DMS 273 (cell line): ENCODE results near the gene RECQL.

Source experiments
- DNase-seq: peaks from one replicate; lab custom pipeline; 2025; ENCODE audit not compliant: unreplicated experiment; lab: John Stamatoyannopoulos, UW

Gene RECQL

GRCh38 chr12:21501258-21502163, at the start of gene RECQL, which contains the start of gene GOLT1B:
Gene RECQL (minus strand): TSS chr12:21501635. CDS start chr12:21499570, 2,065 bp downstream.
Gene GOLT1B (plus strand): TSS chr12:21501789. CDS start chr12:21501924, 135 bp downstream.
- DNase-seq: peak; percentile 97

- DNase-seq: no peak
These were observed 46.0 kb upstream of the RECQL start for GRCh38 chr12:21547437-21547836.

- no peak for DNase-seq
These were observed 45.3 kb upstream of the RECQL start for GRCh38 chr12:21546716-21547115.

- no peak for DNase-seq
These were observed 44.1 kb upstream of the RECQL start for GRCh38 chr12:21545557-21545956.

DNA sequence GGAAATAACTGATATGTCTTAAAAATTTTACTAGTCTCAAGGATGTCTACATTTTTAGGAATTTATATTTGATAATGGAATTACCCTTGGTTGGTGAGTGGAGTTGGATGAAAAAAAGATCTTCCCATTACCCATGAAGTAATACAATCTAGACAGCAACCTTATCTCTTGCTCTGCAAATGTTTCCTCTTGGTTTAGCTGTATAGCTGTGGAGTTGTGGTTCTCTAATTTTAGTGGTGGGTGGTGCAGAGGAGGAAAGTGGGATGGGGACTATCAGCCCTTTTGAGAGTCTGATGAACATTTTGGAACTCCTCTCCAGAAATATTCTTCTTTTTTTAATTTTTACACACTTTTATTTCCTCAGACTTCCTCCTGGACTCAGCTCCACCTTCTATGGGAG, 41.7 kb upstream of the RECQL start:
- no peak for DNase-seq

DNA sequence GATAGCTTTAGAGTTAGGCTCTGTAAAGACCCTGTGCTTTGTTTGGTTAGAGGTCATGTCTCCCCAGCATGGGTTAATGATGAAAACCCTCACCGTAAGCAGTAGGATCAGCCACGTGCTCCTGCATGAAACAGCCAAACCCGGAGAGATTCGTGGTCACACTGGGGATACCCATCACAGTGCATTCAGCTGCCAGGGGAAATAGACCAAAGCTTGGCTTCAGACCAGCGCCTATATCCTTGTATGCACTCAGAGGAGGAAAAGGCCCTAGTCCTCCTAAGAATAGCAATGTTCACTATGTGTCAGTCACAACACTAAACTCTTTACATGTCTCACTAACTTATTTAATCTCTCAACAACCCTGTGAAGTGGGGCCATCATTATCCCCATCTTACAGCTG, 41.0 kb upstream of the RECQL start:
- no peak for DNase-seq

- no peak for DNase-seq
These were observed 40.3 kb upstream of the RECQL start for GRCh38 chr12:21541773-21542172.

DNA sequence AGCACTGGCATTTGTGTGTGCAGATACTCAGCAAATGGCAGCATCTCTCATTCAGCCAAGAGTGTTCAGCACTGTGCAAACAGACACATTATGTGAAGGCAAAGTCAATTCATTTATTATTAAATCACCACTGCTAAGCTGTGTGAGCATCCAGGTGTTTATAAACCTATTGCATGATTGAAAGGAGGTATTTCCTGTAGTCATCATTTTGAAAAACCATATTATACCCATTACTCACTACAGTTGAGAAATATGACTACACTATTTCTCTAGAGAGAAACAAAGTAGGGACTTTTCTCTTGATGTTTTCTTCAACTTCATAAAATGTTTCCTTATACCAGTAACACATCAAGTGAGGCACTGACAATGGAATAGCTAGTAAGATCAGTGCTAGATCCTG, 38.4 kb upstream of the RECQL start:
- no peak for DNase-seq

- DNase-seq: no peak
These were observed 36.7 kb upstream of the RECQL start for GRCh38 chr12:21538061-21538653.

- DNase-seq: no peak
These were observed 28.0 kb upstream of the RECQL start for GRCh38 chr12:21529456-21529855.

- peak; percentile 2 for DNase-seq
These were observed 27.5 kb upstream of the RECQL start for GRCh38 chr12:21528953-21529352.

DNA sequence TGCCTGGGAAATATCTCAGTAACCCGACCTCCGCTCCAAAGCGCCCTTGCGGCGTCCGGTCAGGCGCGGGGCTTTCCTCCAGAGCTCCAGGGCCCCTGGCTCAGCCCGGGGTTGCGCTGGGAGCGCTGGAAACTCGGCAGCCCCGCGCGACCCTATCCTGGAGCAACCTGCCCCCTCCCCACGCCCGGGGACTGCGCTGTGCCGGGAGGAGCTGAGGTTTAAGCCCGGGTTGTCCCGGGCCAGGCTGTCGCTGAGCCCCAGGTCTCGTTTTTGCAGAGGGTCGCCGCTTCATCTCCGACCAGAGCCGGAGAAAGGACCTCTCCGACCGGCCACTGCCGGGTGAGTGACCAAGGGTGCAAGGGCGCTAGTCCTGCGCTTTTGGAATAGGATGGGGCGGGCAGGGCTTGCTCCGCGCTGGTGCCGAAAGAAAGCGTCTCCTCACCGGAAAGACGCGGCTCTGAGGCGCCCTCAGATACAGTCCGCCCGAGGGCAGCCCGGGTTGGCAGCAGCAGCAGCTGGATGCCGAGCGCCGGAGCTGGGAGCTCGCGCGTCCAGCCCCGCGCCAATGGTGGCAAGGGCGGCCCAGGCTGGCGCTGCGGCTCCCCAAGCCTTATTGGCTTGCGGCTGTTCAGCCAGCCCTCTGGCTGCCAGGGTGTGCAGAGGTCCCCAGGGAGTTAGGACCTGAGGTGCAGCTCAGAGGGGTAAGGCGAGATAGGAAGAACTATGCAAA, 26.2 kb upstream of the RECQL start:
- DNase-seq: peak; percentile 64

DNA sequence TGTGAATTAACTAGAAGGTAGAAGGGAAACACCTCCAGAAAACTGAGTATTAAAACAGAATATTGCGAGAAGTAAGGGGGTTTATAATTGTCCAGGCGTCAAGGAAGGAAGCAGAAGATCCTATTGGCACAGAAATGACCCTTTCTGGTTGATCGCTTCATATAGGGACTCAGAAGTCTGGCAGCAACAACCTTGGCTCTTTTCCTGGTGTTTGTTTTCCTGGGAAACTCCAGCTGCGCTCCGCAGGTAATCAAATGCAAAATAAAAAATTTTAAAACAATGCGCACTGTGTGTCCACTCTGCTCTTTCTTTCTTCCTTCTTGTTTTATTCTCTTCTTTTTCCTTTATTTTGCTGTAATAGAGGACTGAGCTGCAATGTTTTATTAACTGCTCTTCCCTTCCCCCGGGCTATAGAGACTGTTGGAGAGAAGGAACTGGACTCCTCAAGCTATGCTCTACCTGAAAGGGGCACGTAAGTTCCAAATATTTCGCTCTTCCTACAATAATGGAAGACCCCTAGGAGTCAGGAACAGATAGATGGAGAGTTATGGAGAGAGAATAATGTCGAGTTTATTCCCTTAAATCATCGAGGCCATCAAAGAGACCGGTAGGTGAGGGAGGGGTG, 25.4 kb upstream of the RECQL start:
- DNase-seq: no peak

GRCh38 chr12:21526053-21526452, 24.6 kb upstream of the RECQL start, which contains the start of gene SPX:
Gene SPX (plus strand): TSS chr12:21526296. CDS start chr12:21526473, 177 bp downstream.
- DNase-seq: no peak

GRCh38 chr12:21523148-21523547, 21.7 kb upstream of the RECQL start:
- DNase-seq: no peak

DNA sequence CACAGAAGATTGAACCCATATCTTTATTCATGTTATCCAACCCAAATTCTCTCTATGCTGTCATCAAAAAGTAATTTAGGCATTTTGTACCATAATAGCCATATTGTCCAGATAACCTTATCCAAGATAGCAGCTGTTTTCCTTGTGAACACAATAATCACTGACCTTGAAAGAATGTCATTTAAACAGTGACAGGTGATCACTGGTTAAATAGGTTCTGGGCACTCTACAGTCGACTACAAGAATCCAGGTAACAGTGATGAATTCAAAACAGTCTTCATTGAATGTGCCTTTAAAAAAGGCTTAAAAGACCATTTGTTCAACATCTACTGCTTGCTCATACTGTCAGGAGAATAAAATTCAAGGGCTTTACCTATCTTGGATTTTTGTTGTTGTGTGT, 20.1 kb upstream of the RECQL start:
- no peak for DNase-seq

GRCh38 chr12:21518451-21518850, 17.0 kb upstream of the RECQL start:
- DNase-seq: no peak

DNA sequence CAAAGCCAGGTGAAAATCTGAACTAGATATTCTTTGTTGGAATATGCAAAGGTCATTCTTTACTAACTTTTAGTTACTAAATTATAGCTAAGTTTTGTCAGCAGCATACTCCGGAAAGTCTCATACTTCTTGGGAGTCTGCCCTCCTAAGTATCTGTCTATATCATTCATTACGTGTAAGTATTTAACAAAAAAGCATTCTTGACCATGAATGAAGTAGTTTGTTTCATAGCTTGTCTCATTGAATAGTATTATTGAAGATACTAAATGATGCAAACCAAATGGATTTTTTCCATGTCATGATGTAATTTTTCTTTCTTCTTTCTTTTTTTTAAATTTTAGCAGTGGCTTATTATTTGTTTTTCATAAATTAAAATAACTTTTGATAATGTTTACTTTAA, 14.8 kb upstream of the RECQL start:
- no peak for DNase-seq

DNA sequence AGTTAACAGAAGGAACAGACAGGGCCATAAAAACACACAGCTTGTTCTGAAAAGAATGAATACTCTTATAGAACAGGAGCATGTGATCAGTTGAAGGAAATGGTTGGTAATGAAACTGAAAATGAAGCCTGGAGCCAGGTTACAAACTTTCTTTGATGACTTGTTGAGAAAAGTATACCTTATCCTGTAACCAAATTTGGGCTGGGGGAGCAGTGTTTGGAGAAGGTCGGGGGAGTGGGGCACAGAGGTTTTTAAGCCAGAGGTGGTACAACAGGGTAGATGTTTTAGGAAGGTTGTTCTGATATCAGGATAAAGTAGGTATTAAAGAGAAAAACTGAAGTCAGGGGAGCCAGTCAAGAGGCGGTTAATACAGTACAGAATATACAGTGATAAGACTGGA, 8.3 kb upstream of the RECQL start:
- DNase-seq: no peak

DNA sequence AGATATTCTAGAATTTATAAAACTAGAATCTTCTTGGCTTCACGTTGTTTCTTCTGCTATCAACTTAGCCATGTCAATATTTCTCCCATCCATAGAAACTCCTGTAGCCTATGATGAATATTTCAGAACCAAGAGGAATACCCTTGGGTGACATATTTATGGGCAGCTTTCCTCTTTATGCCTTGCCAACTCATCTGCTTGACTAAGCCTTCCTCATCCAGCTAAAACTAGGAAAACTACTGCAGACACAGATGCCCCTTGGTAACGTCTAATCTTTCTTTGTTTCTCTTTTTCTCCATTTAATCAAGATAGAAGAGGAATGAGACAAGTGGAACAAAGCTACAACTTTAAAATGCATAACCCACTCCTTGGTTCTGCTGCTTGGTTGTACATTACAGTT, 6.4 kb upstream of the RECQL start:
- DNase-seq: no peak

GRCh38 chr12:21505888-21506287, 4.5 kb upstream of the RECQL start:
- no peak for DNase-seq
